Stimulated activated CD4-positive, alpha-beta T cell treated with anti-CD3 and anti-CD28 coated beads, Interleukin-4, amount 100 ng/mL, for 1 hour (primary cell): ENCODE results near the gene HOXA7.

Experiments used
- DNase-seq: peaks from one replicate; pipeline ENCODE4 v3.0.0-alpha.2; 2020

Gene HOXA7

DNA sequence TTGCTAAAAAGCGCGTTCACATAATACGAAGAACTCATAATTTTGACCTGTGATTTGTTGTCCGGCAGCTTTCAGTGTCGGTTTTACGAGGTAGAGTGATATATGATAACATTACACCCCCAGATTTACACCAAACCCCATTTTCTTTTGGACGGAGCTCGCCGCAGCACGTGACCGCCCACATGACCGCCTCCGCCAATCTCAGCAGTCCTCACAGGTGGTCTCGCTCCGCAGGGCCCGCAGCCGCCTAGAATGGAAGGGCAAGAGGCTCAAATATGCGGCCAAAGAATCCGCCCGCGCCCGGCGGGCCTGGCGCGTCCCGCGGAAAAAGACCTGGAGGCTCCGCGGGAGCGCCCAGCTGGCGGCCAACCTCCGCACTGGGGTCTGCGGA, at the start of gene HOXA7:
TSS of gene HOXA7 (minus strand) at position 168 of the 391 bp plus-strand sequence. CDS start at position 38, 130 bp downstream.
- DNase-seq: no peak

GRCh38 chr7:27205325-27206280, 49.1 kb upstream of the HOXA7 start:
- DNase-seq: no peak

DNA sequence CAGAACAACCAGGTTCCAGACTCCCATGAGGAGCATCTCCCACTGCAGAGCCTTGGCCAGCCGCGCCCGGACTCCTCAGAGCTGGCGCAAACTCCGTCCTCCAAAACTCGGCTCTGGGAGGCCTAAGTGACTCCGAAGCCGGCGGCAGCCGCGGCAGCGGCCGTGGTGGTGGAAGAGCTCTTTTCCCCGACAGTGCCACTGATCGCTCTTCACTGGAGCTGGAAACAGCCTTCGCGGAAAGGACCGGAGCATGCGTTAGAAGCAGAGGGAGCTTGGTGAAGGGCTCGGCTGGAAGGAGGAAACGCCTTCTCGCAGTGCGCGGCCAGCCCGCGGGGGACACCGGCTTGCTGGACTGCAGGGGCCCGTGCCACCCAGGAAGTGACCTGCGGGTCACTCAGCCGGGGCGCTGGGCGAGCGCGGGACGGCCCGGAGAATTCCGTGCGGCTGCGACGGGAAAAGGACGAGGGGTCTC, 48.4 kb upstream of the HOXA7 start:
- DNase-seq: no peak

- no peak for DNase-seq
Observed at GRCh38 chr7:27203964-27204594, 47.6 kb upstream of the HOXA7 start.

DNA sequence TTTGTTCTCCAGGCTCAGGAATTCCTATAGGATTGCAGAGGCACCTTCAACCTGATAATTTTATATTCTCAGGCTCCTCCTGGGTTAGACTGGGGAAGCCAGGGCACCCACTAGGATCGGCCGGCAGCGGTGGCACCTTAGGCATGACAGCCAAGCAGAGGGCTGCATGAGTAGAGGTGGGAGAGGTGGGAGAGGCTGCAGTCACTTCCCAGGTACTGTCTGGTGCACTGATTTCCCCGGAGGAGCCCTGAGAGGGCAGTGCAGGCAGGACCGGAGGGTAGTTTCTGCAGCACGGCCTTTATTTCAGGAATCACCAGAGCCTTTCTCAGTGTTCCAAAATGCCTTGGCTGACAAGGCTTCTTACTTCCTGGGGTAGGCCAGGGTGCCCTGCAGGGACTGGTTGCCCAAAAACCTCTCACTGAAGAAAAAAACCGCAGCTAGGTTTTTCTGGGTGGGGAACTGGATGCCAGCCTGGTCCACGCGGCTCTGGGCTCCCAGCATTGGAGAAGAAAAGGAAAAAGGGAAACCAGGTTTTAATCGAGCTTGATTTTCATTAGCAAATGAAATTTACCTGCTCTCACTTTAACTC, 47.0 kb upstream of the HOXA7 start:
- DNase-seq: no peak

- DNase-seq: no peak
Observed at GRCh38 chr7:27202862-27203134, 46.3 kb upstream of the HOXA7 start.

- no peak for DNase-seq
Observed at GRCh38 chr7:27202018-27202861, 45.8 kb upstream of the HOXA7 start.

GRCh38 chr7:27201580-27202017, 45.1 kb upstream of the HOXA7 start:
- no peak for DNase-seq

GRCh38 chr7:27200761-27201579, 44.5 kb upstream of the HOXA7 start:
- DNase-seq: no peak

DNA sequence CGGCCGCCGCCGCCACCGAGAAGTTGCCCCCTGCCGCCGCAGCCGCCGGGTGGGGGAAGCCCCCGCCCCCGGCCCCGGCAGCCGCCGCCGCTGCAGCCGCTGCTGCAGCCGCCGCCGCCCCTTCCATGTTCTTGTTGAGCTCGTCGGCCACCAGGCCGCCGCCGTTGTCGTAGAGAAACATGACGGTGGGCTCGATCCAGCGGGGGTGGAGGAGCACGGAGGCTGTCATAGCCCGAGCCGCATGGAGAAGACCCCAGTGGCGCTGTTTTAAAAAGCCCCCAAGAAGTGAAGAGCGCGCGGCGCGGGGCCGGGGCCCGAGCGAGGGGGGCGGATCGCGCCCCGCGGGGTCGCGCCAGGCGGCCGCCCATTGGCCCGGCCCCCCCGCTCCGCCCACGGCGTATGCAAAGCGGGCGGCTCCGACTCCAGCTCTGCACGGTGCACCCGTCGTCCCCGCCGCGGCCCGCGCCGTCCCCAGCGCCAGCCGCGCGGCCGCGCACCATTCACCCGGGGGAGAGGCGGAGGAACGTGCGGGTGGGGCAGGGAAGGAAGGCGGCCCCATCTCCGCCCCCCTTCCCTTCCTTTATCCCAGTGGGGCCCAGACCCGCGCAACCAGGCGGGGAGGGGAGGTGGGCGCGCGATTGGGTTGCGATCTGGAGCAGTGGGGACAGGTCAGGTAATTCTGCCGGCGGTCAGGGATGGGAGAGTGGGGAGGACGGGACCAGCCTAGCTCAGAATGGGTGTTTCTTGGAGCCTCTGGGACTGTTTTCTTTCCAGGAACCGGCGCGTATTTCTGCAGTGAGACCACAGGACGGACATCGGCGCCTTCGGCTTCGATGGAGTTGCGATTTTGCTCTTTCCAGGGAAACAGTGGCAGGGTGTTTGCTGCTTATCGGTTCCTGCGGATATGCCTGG, 43.6 kb upstream of the HOXA7 start, which contains the start of gene HOXA13:
TSS of gene HOXA13 (minus strand) at position 243 of the 912 bp plus-strand sequence. CDS start at position 229, 14 bp downstream.
- no peak for DNase-seq

GRCh38 chr7:27198871-27199801, 42.7 kb upstream of the HOXA7 start:
- DNase-seq: no peak

DNA sequence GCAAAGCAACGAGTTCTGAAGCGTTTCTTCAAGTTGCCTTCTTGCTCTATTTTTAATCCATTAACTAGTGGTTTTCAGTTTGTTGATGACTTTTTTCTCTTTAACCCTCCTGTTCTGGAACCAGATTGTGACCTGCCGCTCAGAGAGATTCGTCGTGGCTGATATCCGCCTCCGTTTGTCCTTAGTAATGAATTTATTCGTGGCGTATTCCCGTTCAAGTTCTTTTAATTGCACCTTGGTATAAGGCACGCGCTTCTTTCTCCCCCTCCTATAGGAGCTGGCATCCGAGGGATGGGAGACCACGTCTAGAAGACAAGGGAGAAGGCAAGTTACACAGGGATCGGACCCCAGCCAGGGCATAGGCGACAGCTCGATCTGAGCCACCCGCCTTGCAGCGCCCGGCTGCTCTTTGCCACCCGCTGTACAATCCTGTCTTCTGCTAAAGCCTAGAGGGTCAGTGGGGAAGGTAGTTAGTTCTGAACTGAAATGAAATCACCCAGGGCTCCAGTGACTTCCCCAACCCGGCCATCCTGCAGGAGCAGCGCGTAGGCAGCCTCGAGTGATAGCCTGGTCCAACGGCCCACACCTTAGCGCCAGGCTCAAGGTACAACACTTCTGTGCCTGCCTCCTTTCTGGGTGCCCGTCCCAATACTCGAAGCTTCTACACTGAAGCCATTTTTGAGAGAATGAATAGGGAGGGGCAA, 41.8 kb upstream of the HOXA7 start:
- DNase-seq: no peak

GRCh38 chr7:27197137-27198042, 40.9 kb upstream of the HOXA7 start:
- DNase-seq: no peak

DNA sequence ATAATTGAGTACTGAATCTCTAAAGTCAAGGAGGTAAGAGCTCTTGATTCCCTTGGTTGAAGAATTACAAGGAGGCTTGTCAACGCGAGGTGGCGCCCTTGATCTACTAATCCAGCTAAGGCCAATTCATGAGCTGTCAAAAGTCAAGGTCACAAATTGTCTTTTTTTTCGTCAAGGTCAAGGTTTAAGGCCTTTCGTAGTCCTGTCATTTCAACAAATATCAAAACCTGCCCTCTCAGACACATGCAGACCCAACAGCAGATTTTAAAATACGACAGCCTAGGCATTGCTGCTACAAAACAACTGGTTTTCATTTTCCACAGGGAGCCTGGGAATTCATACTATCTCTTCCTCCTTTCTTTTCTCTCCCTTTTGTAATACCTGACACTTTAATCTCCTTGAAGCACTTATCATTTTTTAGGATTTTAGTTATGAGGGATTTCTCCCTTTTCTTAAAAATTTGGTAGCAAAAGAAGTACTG, 39.9 kb upstream of the HOXA7 start:
- DNase-seq: peak; percentile 90

GRCh38 chr7:27194686-27195379, 38.4 kb upstream of the HOXA7 start:
- no peak for DNase-seq

- no peak for DNase-seq
Observed at GRCh38 chr7:27194002-27194352, 37.5 kb upstream of the HOXA7 start.
